Adrenal gland (tissue), 5 donors: ENCODE measurements around the gene FEV.

Experiments used
- POLR2A ChIP-seq, 2 donors: fragments of 450-650 bp; IDR thresholded peaks; one replicate each; pipeline ENCODE4 v1.6.1; 2017; ENCODE audit warnings: antibody characterized with exemption in 2 of 2, mild to moderate bottlenecking in 2 of 2, moderate library complexity in 1 of 2
- TF ChIP-seq, protein P1 (sequence below), 6 experiments: fragments of 450-650 bp in 4 of 6; fragments of 200-600 bp in 2 of 6; sonication (generic) in 1 of 6; IDR thresholded peaks; 1 replicate in 5 of 6; 2 replicates in 1 of 6; pipeline versions ENCODE4 v1.5.1 to v1.8.0; 2016 to 2021; ENCODE audit warnings: antibody characterized with exemption in 6 of 6, mild to moderate bottlenecking in 2 of 6, moderate library complexity in 1 of 6
- donor health status: DM: no; HTN: no; CAD: no.

DNA sequence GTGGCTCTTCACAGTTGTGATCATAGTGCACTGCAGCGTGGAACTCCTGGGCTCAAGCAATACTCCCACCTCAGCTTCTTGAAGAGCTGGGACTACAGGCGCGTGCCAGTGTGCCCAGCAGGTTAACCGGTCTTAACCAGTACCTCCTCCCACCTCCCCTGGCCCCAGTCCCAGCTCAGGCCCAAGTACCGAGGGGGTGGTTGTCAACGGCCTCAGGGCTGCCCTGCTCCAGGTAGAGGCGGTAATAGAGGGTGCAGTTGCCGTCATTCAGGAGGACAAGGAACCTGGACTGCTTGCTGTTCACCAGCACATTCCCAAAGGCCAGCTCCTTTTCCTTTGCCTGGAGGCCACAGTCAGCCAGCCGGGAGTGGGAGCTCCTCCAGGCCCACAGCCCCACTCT, 36.6 kb upstream of the FEV start:
- TF ChIP-seq, protein P1, sequence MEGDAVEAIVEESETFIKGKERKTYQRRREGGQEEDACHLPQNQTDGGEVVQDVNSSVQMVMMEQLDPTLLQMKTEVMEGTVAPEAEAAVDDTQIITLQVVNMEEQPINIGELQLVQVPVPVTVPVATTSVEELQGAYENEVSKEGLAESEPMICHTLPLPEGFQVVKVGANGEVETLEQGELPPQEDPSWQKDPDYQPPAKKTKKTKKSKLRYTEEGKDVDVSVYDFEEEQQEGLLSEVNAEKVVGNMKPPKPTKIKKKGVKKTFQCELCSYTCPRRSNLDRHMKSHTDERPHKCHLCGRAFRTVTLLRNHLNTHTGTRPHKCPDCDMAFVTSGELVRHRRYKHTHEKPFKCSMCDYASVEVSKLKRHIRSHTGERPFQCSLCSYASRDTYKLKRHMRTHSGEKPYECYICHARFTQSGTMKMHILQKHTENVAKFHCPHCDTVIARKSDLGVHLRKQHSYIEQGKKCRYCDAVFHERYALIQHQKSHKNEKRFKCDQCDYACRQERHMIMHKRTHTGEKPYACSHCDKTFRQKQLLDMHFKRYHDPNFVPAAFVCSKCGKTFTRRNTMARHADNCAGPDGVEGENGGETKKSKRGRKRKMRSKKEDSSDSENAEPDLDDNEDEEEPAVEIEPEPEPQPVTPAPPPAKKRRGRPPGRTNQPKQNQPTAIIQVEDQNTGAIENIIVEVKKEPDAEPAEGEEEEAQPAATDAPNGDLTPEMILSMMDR (IDR thresholded peaks at IDR 0.05) = no peak
- no peak for TF ChIP-seq POLR2A (IDR thresholded peaks at IDR 0.05)
